ENCODE results near the gene CTSF.
A peak's percentile ranks its signal among the peaks of the same experiment; 100 is the strongest.

CTSF gene

GRCh38 chr11:66580803-66581202 lies 12.4 kb upstream of the CTSF start:
- 96% methylated on average over 5 of the region's 5 CpGs for WGBS (ENCODE audit: insufficient coverage)
- Histone ChIP-seq H3K9me3 (ENCODE audit: control extremely low read depth in 1 of 5, control insufficient read depth in 4 of 5, insufficient read depth in 2 of 5, low read depth in 1 of 5, low read length in 4 of 5) (peaks cover 0 to 6% (median 3%) of the 10 kb centered on the region in 5 experiments), H3K4me3 (ENCODE audit: control insufficient read depth in 1 of 7, extremely low read depth in 1 of 7, insufficient read depth in 4 of 7, low read depth in 2 of 7, low read length in 6 of 7) (no peak overlapping the region), H3K27me3 (replicated peaks in 2 of 5; ENCODE audit: control insufficient read depth in 4 of 5, insufficient read depth in 5 of 5, low read length in 4 of 5) (no peaks in the 10 kb centered on the region), H3K27ac (ENCODE audit: insufficient read depth in 1 of 2, low read depth in 1 of 2, low read length in 2 of 2, poor library complexity in 1 of 2, severe bottlenecking in 2 of 2) (no peak overlapping the region), H3K36me3 (ENCODE audit: control insufficient read depth in 4 of 4, insufficient read depth in 4 of 4, low read length in 3 of 4) (no peaks in the 10 kb centered on the region), H3K4me1 (ENCODE audit: control extremely low read depth in 1 of 4, control insufficient read depth in 4 of 4, insufficient read depth in 4 of 4, low read length in 3 of 4) (peaks cover 0 to 3% (median 0%) of the 10 kb centered on the region in 4 experiments)
- ChIA-PET POLR2A (no interaction called here), CTCF (interaction anchor here (0.8 to 6.3 kb wide), 10 partner anchors 8 to 535 kb away, joined by 3 to 55 read pairs (median 4); partner anchors contain the start of genes CCDC87, CCS, CTSF and RBM4)
- DNase-seq: no peak

- 20% methylated on average over 25 of the region's 25 CpGs for WGBS (ENCODE audit: insufficient coverage)
- DNase-seq: peak; percentile 63 to 74 (median 66)
- CTCF ChIA-PET: interaction anchor here (0.6 to 6.3 kb wide), 24 partner anchors 10 to 103 kb away, joined by 3 to 55 read pairs (median 4); partner anchors contain the start of genes CCDC87, CCS, CTSF and RBM4
Measured at GRCh38 chr11:66579017-66579606, 10.7 kb upstream of the CTSF start.

DNA sequence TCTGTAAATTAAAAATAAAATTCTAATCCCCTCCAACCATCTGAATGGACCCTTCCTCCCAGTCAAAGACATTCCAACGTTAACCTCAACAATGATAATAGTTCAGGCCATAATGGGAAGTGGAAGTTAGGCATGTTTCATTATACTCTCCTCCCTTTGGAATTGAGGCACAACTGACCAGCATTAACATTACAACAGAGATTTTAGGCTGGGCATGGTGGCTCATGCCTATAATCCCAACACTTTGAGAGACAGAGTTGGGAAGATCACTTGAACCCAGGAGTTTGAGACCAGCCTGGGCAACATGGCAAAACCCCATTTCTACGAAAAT lies 2.4 kb upstream of the CTSF start:
- Histone ChIP-seq H3K4me3 (ENCODE audit: control insufficient read depth in 1 of 7, extremely low read depth in 1 of 7, insufficient read depth in 4 of 7, low read depth in 2 of 7, low read length in 6 of 7) (no peak overlapping the region), H3K9me3 (ENCODE audit: control extremely low read depth in 1 of 5, control insufficient read depth in 4 of 5, insufficient read depth in 2 of 5, low read depth in 1 of 5, low read length in 4 of 5) (no peaks in the 10 kb centered on the region), H3K4me1 (ENCODE audit: control extremely low read depth in 1 of 4, control insufficient read depth in 4 of 4, insufficient read depth in 4 of 4, low read length in 3 of 4) (peaks cover 0 to 14% (median 10%) of the 10 kb centered on the region in 4 experiments), H3K27ac (ENCODE audit: insufficient read depth in 1 of 2, low read depth in 1 of 2, low read length in 2 of 2, poor library complexity in 1 of 2, severe bottlenecking in 2 of 2) (no peak overlapping the region), H3K36me3 (ENCODE audit: control insufficient read depth in 4 of 4, insufficient read depth in 4 of 4, low read length in 3 of 4) (peaks cover 0 to 3% (median under 1%) of the 10 kb centered on the region in 4 experiments), H3K27me3 (replicated peaks in 2 of 5; ENCODE audit: control insufficient read depth in 4 of 5, insufficient read depth in 5 of 5, low read length in 4 of 5) (no peaks in the 10 kb centered on the region)
- 82% methylated on average over 1 of the region's 2 CpGs for whole genome bisulfite sequencing (ENCODE audit: insufficient coverage)
- DNase-seq: no peak
- CTCF ChIA-PET: no interaction called here
- POLR2A ChIA-PET: no interaction called here

More at GRCh38 chr11:66579017-66579606, 10.7 kb upstream of the CTSF start:
- H3K4me1 ChIP-seq (ENCODE audit: control extremely low read depth in 1 of 4, control insufficient read depth in 4 of 4, insufficient read depth in 4 of 4, low read length in 3 of 4): peaks cover 0 to 3% (median 0%) of the 10 kb centered on the region in 4 experiments
- H3K4me3 ChIP-seq (ENCODE audit: control insufficient read depth in 1 of 7, extremely low read depth in 1 of 7, insufficient read depth in 4 of 7, low read depth in 2 of 7, low read length in 6 of 7): no peak overlapping the region
- POLR2A ChIA-PET: interaction anchor here (0.6 to 1.7 kb wide), 4 partner anchors 37 to 99 kb away, joined by 3 to 4 read pairs (median 3); partner anchors contain the start of gene RBM4
- peaks cover 0 to 6% (median 3%) of the 10 kb centered on the region in 5 experiments for H3K9me3 ChIP-seq (ENCODE audit: control extremely low read depth in 1 of 5, control insufficient read depth in 4 of 5, insufficient read depth in 2 of 5, low read depth in 1 of 5, low read length in 4 of 5)
- no peaks in the 10 kb centered on the region for H3K27me3 ChIP-seq (replicated peaks in 2 of 5; ENCODE audit: control insufficient read depth in 4 of 5, insufficient read depth in 5 of 5, low read length in 4 of 5)
- H3K27ac ChIP-seq (ENCODE audit: insufficient read depth in 1 of 2, low read depth in 1 of 2, low read length in 2 of 2, poor library complexity in 1 of 2, severe bottlenecking in 2 of 2): no peak overlapping the region
- no peaks in the 10 kb centered on the region for H3K36me3 ChIP-seq (ENCODE audit: control insufficient read depth in 4 of 4, insufficient read depth in 4 of 4, low read length in 3 of 4)

DNA sequence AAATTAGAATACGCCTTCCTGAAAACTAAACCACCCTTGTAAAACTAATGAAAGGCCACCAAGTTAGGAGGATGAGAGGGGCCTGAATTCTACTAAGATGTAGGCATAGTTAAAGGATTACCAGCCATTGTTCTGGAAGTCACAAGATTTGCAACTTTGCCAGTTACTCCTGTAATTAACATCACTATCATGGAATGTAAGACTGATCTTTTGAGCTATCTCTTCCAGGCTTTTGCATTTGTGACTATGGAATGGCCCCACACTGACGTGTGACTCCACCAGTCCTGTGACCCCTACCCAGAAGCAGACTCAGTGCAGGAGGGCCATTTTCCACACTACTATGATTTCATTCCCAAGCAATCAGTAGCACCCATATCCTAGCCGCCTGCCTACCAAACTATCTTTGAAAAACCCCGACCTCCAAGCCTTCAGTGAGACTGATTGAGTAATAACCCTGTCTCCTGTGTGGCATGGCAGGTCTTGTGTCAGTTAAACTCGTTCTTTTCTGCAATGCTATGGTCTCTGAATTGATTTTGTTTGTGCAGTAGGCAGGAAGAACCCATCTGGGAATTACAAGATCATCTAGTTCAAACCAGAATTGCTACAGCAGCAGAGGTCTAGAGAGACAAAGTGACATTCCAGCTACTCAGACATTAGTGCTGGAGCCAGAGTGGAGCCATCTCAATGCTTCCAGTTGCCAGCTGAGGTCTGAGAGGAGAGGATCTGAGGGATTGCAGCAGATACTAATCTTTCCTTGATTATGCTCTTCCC lies 1.9 kb upstream of the CTSF start:
- ChIA-PET CTCF (interaction anchor here (0.6 to 3.9 kb wide), 6 partner anchors 8 to 85 kb away, joined by 3 to 14 read pairs (median 4); partner anchors contain the start of genes ACTN3 and ZDHHC24), POLR2A (no interaction called here)
- Histone ChIP-seq H3K4me3 (ENCODE audit: control insufficient read depth in 1 of 7, extremely low read depth in 1 of 7, insufficient read depth in 4 of 7, low read depth in 2 of 7, low read length in 6 of 7) (no peak overlapping the region), H3K27me3 (replicated peaks in 2 of 5; ENCODE audit: control insufficient read depth in 4 of 5, insufficient read depth in 5 of 5, low read length in 4 of 5) (no peaks in the 10 kb centered on the region), H3K9me3 (ENCODE audit: control extremely low read depth in 1 of 5, control insufficient read depth in 4 of 5, insufficient read depth in 2 of 5, low read depth in 1 of 5, low read length in 4 of 5) (no peaks in the 10 kb centered on the region), H3K27ac (ENCODE audit: insufficient read depth in 1 of 2, low read depth in 1 of 2, low read length in 2 of 2, poor library complexity in 1 of 2, severe bottlenecking in 2 of 2) (no peak overlapping the region), H3K4me1 (ENCODE audit: control extremely low read depth in 1 of 4, control insufficient read depth in 4 of 4, insufficient read depth in 4 of 4, low read length in 3 of 4) (peaks cover 0 to 14% (median 10%) of the 10 kb centered on the region in 4 experiments), H3K36me3 (ENCODE audit: control insufficient read depth in 4 of 4, insufficient read depth in 4 of 4, low read length in 3 of 4) (peaks cover 0 to 7% (median 3%) of the 10 kb centered on the region in 4 experiments)
- 71% methylated on average over 2 of the region's 5 CpGs for WGBS (ENCODE audit: insufficient coverage)
- DNase-seq: no peak

- Histone ChIP-seq H3K27ac (ENCODE audit: insufficient read depth in 1 of 2, low read depth in 1 of 2, low read length in 2 of 2, poor library complexity in 1 of 2, severe bottlenecking in 2 of 2) (no peak overlapping the region), H3K4me1 (ENCODE audit: control extremely low read depth in 1 of 4, control insufficient read depth in 4 of 4, insufficient read depth in 4 of 4, low read length in 3 of 4) (peaks cover 0 to 14% (median 10%) of the 10 kb centered on the region in 4 experiments), H3K27me3 (replicated peaks in 2 of 5; ENCODE audit: control insufficient read depth in 4 of 5, insufficient read depth in 5 of 5, low read length in 4 of 5) (peaks cover 0 to 2% (median 0%) of the 10 kb centered on the region in 5 experiments), H3K4me3 (ENCODE audit: control insufficient read depth in 1 of 7, extremely low read depth in 1 of 7, insufficient read depth in 4 of 7, low read depth in 2 of 7, low read length in 6 of 7) (no peak overlapping the region), H3K36me3 (ENCODE audit: control insufficient read depth in 4 of 4, insufficient read depth in 4 of 4, low read length in 3 of 4) (peaks cover 0 to 12% (median 3%) of the 10 kb centered on the region in 4 experiments), H3K9me3 (ENCODE audit: control extremely low read depth in 1 of 5, control insufficient read depth in 4 of 5, insufficient read depth in 2 of 5, low read depth in 1 of 5, low read length in 4 of 5) (no peaks in the 10 kb centered on the region)
- no peak for DNase-seq
- ChIA-PET POLR2A (interaction anchor here (0.6 kb wide), 1 partner anchor 17 kb away, joined by 4 read pairs; no protein-coding TSS in a partner anchor), CTCF (interaction anchor here (0.6 to 3.9 kb wide), 11 partner anchors 9 to 109 kb away, joined by 3 to 14 read pairs (median 5); partner anchors contain the start of genes ACTN3, RBM4B and ZDHHC24)
- WGBS (ENCODE audit: insufficient coverage): 96% methylated on average over 7 of the region's 7 CpGs
Measured at GRCh38 chr11:66569076-66569475, 670 bp upstream of the CTSF start.

DNA sequence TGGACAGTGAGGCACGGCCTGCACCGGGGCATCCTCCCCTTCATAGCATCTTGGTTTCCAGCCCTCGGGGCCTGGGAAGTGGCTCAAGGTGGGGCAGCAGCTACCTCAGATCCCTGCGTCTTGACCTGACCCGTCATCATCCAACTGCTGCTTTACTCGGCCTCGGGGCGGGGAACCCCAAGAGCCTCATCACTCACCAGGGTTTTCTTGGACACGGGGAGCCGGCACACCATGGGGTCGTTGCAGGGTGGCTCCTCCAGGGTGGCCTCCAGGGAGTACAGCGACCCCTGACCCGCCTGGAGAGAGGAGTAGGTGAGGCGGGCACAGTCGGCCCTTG lies 651 bp downstream of the CTSF start:
- CTCF ChIA-PET: interaction anchor here (0.9 to 3.9 kb wide), 11 partner anchors 9 to 269 kb away, joined by 3 to 14 read pairs (median 3); partner anchors contain the start of genes ACTN3 and ZDHHC24
- POLR2A ChIA-PET: no interaction called here
- H3K27me3 ChIP-seq (replicated peaks in 2 of 5; ENCODE audit: control insufficient read depth in 4 of 5, insufficient read depth in 5 of 5, low read length in 4 of 5): peaks cover 0 to 2% (median 0%) of the 10 kb centered on the region in 5 experiments
- 77% methylated on average over 11 of the region's 15 CpGs for WGBS (ENCODE audit: insufficient coverage)
- H3K4me1 ChIP-seq (ENCODE audit: control extremely low read depth in 1 of 4, control insufficient read depth in 4 of 4, insufficient read depth in 4 of 4, low read length in 3 of 4): peaks cover 0 to 14% (median 10%) of the 10 kb centered on the region in 4 experiments
- DNase-seq: no peak
- H3K4me3 ChIP-seq (ENCODE audit: control insufficient read depth in 1 of 7, extremely low read depth in 1 of 7, insufficient read depth in 4 of 7, low read depth in 2 of 7, low read length in 6 of 7): peak overlapping the region in 6 of 7 experiments; percentile 37 to 77 (median 66)
- H3K36me3 ChIP-seq (ENCODE audit: control insufficient read depth in 4 of 4, insufficient read depth in 4 of 4, low read length in 3 of 4): peaks cover 0 to 18% (median 3%) of the 10 kb centered on the region in 4 experiments
- H3K9me3 ChIP-seq (ENCODE audit: control extremely low read depth in 1 of 5, control insufficient read depth in 4 of 5, insufficient read depth in 2 of 5, low read depth in 1 of 5, low read length in 4 of 5): no peaks in the 10 kb centered on the region
- H3K27ac ChIP-seq (ENCODE audit: insufficient read depth in 1 of 2, low read depth in 1 of 2, low read length in 2 of 2, poor library complexity in 1 of 2, severe bottlenecking in 2 of 2): no peak overlapping the region
